Stimulated activated effector memory CD8-positive, alpha-beta T cell treated with anti-CD3 and anti-CD28 coated beads, Interleukin-12 subunit alpha, Interleukin-12 subunit beta, amount 100 ng/mL, for 72 hours (primary cell): ENCODE measurements around the gene ZNF423.

Source experiments
- ATAC-seq: fragments of 150-1000 bp; cut with Tn5 transposase; 2 replicates; pipeline ENCODE4 v1.10.0; 2021
- DNase-seq, 2 donors: peaks; one replicate each; pipeline ENCODE4 v3.0.0; 2021 to 2022; ENCODE audit warnings: low spot score in 2 of 2
- H3K27ac Mint-ChIP-seq: one replicate; pipeline ENCODE4 v1.8.0; 2022; ENCODE audit warnings: mild to moderate bottlenecking, mixed read lengths
- H3K36me3 Mint-ChIP-seq: one replicate; pipeline ENCODE4 v1.8.0; 2022; ENCODE audit warnings: mild to moderate bottlenecking, mixed read lengths
- H3K4me1 Mint-ChIP-seq: one replicate; pipeline ENCODE4 v1.8.0; 2022; ENCODE audit warnings: mixed read lengths
- H3K4me3 Mint-ChIP-seq: one replicate; pipeline ENCODE4 v1.8.0; 2022; ENCODE audit warnings: mild to moderate bottlenecking, mixed read lengths
- H3K9me3 Mint-ChIP-seq: one replicate; pipeline ENCODE4 v1.8.0; 2022; ENCODE audit warnings: mixed read lengths

ZNF423 gene

DNA sequence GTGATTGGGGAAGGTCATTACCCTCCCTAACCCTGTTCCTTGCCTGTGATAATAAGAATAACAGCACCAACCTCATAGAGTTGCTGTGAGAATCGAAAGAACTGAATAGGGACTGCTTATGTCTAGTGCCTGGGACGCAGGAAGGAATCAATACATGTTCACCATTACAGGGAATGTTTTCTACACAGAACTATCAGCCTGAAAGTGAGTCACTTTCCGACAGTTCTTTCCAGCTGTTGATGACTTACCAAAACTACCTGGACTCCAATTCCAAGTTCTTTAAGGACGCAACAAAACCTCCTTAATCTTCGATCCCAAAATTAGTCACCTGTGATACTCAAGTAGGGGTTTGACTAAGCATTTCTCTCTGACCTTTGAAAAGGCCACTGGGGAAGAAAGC, 29.4 kb downstream of the ZNF423 start:
- no peak overlapping the region for H3K4me3 Mint-ChIP-seq
- H3K27ac Mint-ChIP-seq: no peak overlapping the region
- H3K9me3 Mint-ChIP-seq: no peaks in the 10 kb centered on the region
- ATAC-seq: no peak
- no peaks in the 10 kb centered on the region for H3K36me3 Mint-ChIP-seq
- no peak for DNase-seq
- no peaks in the 10 kb centered on the region for H3K4me1 Mint-ChIP-seq

DNA sequence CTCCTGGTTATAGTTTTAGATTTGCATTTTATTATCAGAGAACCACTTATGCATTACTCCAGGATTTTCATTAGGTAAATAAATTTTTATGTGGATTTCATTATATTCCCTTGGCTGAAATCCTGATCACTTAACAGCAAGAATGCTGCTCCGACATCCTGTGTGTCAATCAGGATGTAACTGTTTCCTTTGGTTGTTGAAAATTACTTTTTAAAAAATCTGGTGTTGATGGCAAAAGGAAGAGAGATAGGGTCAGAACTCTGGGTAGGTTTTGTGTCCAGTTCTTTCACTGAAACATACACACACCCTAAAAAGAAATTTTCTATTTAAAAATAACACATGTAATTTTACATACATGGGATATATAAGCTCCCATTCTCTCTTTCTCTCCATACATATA, 30.9 kb downstream of the ZNF423 start:
- Mint-ChIP-seq H3K4me3 (no peak overlapping the region), H3K4me1 (no peaks in the 10 kb centered on the region), H3K36me3 (no peaks in the 10 kb centered on the region), H3K27ac (no peak overlapping the region), H3K9me3 (no peaks in the 10 kb centered on the region)
- ATAC-seq (no peak), DNase-seq (no peak)

DNA sequence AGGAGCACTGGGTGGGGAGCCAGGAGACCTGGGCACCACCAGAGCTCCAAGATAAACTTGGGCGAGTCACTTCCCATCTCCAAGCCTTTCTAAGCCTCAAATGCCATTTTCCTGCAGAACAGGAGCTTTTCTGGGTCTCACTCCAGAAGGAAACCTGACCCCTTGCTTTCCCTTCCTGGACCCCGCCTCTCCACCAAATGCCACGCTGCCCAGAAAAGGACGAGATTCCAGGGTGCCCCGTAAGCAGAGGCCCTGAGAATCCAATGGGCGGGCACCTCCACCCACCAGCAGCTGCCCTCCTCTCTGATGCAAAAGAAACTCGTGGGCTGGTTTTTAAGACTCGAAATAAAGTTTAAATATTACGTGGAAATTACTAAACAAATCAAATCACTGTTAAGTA, 31.3 kb downstream of the ZNF423 start:
- no peaks in the 10 kb centered on the region for H3K36me3 Mint-ChIP-seq
- no peak for ATAC-seq
- H3K9me3 Mint-ChIP-seq: no peaks in the 10 kb centered on the region
- no peak overlapping the region for H3K4me3 Mint-ChIP-seq
- DNase-seq: no peak
- H3K4me1 Mint-ChIP-seq: no peaks in the 10 kb centered on the region
- no peak overlapping the region for H3K27ac Mint-ChIP-seq

DNA sequence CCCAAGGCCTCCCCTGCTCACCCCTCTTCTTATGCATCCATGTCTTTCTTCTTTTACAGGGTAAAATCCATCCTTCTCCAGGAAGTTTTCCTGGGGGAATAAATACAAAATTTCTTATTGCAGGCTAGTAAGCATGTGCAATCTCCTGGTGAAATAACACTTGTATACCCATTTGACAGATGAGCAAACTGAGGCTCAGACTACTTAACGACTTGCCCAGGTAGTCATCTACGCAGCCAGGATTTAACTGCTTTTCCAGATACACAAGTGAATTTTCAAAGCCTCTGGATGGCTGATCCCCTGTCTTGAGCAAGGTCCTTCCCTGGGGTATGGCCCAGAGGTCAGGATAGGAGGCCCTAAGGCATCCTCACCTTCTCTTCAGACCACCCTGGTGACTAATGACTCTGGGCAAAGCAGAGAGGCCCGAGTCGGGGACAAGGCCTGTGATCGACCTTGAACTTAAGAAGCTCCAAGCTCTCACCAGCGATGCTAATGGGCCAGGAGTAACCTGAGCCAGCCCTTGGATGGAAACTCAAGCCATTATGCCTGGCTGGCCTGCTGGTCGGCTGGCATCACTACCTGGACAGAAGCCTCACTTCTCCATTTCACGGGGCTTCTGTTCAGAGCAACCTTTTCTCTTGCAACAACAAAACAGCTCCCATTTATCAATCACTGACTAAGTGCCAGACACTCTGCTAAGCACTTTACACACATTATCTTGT, 33.1 kb downstream of the ZNF423 start:
- Mint-ChIP-seq H3K9me3 (no peaks in the 10 kb centered on the region), H3K4me3 (no peak overlapping the region)

DNA sequence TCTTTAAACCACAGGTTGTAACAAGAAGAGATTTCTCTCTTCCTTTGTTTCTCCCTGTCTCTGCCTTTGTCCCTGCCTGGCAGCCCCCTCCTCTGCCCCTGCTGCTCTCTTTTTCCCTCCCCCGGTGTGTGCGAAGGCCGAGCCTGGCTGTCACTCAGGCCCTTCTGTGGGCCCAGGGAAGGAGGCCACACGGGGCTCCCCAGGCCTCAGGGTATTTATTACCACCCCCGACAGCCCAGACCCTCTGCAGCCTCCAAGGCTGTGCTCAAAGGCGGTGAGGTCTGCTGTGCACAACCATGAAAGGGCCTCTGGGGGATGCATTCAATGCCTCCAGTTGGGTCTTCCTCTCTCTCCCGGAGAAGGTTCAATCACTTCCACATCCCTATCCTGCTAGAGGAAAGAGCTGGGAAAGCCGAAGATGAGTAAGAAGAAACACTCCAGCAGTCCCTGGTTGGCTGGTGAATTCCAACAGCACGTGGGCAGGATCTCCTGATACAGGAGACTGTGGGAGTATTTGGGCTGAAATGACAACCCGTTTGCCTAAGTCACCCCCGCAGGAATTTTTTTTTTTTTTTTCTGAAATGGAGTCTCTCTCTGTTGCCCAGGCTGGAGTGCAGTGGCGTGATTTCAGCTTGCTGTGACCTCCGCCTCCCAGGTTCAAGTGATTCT, 34.2 kb downstream of the ZNF423 start:
- ATAC-seq: no peak

More for the DNA sequence above, 33.1 kb downstream of the ZNF423 start:
- ATAC-seq (no peak), DNase-seq (no peak)
- Mint-ChIP-seq H3K36me3 (no peaks in the 10 kb centered on the region), H3K27ac (no peak overlapping the region), H3K4me1 (no peaks in the 10 kb centered on the region)

DNA sequence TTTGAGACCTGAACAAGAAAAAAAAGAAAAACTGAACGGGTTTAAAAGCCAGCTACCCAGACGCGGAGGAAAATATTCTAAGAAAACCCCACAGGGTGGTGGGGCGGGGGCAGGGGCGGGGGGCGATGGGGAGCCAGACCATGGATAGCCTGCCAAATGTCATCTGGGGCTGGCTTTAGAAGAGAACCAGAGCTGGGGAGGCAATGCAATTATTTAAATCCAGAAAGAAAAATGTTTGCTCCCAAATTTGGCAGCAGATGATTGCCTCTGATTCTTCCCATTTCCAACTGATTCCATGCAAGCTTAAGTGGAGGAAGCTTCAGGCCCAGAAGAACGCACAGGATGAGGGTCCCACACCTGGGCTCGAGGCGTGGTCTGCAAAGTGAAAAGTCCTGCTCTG, 34.8 kb downstream of the ZNF423 start:
- Mint-ChIP-seq H3K27ac (no peak overlapping the region), H3K9me3 (no peaks in the 10 kb centered on the region), H3K4me1 (no peaks in the 10 kb centered on the region), H3K36me3 (no peaks in the 10 kb centered on the region), H3K4me3 (no peak overlapping the region)
- ATAC-seq (no peak), DNase-seq (no peak)

More for the DNA sequence above, 34.2 kb downstream of the ZNF423 start:
- Mint-ChIP-seq H3K36me3 (no peaks in the 10 kb centered on the region), H3K4me1 (no peaks in the 10 kb centered on the region), H3K27ac (no peak overlapping the region), H3K4me3 (no peak overlapping the region), H3K9me3 (no peaks in the 10 kb centered on the region)
- DNase-seq: no peak

DNA sequence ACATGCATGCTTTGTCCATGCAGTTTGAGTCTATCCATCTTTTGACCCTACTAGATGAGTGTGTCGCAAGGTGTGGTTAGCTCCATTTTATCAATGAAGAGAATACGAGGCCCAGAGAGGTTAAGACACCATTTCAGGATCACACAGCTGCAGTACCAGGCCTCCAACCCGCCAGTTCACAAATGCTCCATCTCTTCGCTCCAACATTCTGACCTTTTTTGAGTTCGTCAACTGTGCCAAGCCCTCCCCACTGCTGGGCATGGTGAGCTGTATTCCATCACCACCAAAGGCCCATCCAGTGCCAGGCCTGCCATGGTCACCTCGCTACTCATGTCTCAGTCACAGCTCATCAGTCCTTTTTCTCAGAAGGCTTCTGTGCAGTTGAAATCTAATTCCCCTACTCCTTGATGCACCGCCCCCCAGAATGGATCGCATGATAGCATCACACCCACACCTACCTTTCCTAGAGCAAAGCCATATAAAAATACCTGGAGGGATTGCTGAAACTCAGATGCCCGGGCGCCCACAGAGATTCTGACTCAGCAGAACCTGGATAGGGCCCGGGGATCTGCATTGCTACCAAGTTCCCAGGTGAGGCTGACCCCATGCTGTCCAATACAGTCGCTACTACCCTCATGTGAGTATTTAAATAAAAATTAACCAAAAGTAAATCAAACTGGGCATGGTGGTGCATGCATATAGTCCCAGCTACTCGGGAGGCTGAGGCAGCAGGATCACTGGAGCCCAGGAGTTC, 38.0 kb downstream of the ZNF423 start:
- no peak for DNase-seq
- no peak for ATAC-seq
- Mint-ChIP-seq H3K9me3 (no peaks in the 10 kb centered on the region), H3K4me1 (no peaks in the 10 kb centered on the region), H3K36me3 (no peaks in the 10 kb centered on the region), H3K27ac (no peak overlapping the region), H3K4me3 (no peak overlapping the region)

DNA sequence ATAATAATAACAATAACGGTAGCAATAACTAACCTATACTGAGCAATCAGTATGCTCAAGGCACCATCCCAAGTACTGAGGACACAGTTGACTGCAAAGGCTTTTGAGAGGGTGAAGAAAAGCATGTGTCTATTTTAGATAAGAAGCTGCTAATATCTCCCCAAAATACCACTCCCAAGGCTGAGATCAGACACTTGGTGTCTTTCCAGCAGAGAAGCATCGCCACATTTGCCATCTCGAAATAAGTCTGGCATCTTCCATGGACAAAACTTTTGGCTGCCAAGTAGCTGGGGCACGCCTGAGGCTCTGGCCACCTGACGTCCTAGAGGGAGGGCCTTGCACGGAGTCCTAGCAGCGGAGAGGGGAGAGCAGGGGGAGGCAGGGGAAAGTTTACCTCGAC, 39.0 kb downstream of the ZNF423 start:
- DNase-seq: no peak
- H3K4me3 Mint-ChIP-seq: no peak overlapping the region
- ATAC-seq: no peak
- no peak overlapping the region for H3K27ac Mint-ChIP-seq
- H3K4me1 Mint-ChIP-seq: no peaks in the 10 kb centered on the region
- H3K36me3 Mint-ChIP-seq: no peaks in the 10 kb centered on the region
- no peaks in the 10 kb centered on the region for H3K9me3 Mint-ChIP-seq

DNA sequence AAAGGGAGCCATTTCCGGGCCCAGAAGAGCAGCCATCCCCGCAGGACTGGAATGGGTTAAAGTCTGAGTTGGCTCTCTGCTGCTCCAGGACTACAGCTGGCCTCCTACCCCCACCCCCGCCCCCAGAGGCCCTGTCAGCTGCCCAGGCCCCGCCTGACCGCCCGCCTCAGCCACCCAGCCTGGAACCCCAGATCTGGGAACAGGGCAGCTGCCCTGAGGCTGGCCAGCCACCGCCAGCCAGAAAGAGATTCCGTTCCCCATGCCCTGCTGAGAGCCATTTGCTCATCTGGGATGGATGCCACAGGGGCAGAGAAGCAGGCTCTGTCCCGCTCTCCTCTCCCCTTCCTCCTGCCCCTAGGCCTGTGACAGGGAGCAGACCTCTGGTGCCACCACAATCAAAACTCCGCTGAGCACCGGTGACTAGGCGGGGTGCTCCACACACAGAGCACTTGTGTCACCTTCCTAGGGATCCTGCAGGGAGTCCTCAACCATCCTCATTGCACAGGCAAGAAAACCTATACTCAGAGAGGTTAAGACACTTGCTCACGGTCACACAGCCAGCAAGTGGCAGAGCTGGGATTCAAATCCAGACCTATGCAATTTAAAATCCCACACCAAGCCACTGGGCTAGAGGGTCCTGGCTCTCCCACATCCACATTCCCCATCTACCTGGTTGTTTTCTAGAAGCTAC, 44.1 kb downstream of the ZNF423 start:
- Mint-ChIP-seq H3K4me1 (no peaks in the 10 kb centered on the region), H3K9me3 (no peaks in the 10 kb centered on the region), H3K27ac (no peak overlapping the region), H3K36me3 (no peaks in the 10 kb centered on the region), H3K4me3 (no peak overlapping the region)
- DNase-seq (no peak), ATAC-seq (no peak)

DNA sequence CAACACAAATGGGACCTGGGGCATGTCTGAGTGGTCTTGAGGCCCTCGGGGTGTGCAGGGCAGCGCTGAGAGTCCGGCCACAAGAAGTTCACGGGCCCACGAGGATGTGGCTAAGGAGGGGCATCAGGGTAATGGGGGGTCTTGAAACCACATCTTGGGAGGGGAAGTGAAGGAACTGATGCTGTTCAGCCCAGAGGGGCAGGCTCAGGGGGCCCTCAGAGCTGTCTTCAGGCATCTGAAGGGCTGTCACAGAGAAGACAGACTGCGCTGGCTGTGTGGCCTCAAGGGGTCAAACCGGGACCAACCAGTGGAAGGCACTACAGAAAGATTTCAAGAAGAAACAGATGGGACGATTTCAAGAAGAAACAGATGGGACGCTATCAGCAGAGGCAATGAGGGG, 45.1 kb downstream of the ZNF423 start:
- Mint-ChIP-seq H3K36me3 (no peaks in the 10 kb centered on the region), H3K4me3 (no peak overlapping the region), H3K9me3 (no peaks in the 10 kb centered on the region), H3K27ac (no peak overlapping the region), H3K4me1 (no peaks in the 10 kb centered on the region)
- no peak for ATAC-seq
- no peak for DNase-seq

DNA sequence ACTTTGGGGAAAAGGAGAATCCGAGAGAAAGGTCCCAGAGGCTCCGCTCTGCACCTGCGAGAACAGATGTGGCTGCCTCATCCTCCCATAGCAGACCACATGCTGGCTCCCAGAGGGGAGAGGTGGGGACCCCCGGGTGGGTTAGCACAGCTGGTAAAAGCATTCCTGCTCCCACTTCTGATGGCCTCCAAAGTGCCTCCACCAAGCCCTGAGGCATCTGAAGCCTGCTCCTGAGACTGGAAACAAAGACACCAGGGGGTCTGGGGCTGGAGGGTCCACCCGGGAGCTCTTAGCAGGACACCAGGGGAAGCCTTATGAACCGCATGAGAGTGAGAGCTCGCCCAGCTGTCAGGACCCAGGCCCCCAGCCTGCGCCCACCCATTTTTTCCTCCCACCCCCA, 46.4 kb downstream of the ZNF423 start:
- DNase-seq: no peak
- no peak for ATAC-seq

DNA sequence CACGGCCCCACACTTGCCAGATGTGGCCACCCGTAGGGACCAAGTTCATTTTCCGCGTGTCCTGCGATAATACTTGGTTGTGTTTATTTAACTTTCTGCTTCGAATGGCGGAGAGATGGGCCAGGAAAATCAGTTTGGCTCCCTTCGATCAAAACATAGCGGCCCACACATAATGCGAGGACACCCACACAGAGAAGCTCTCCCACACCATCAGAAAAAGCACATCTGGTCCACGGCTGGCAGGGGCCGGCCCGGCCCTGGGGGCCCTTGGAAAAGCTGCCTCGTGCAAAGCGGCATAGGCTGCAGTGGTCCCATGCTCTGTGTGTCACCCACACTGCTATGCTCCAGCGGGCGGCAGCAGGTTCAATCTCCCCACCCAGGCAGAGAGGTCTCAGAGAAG, 46.9 kb downstream of the ZNF423 start:
- DNase-seq (no peak), ATAC-seq (no peak)
- Mint-ChIP-seq H3K9me3 (no peaks in the 10 kb centered on the region), H3K4me3 (no peak overlapping the region), H3K36me3 (no peaks in the 10 kb centered on the region), H3K27ac (no peak overlapping the region), H3K4me1 (no peaks in the 10 kb centered on the region)

More for the DNA sequence above, 46.4 kb downstream of the ZNF423 start:
- no peak overlapping the region for H3K27ac Mint-ChIP-seq
- no peaks in the 10 kb centered on the region for H3K4me1 Mint-ChIP-seq
- H3K4me3 Mint-ChIP-seq: no peak overlapping the region
- H3K36me3 Mint-ChIP-seq: no peaks in the 10 kb centered on the region
- H3K9me3 Mint-ChIP-seq: no peaks in the 10 kb centered on the region

DNA sequence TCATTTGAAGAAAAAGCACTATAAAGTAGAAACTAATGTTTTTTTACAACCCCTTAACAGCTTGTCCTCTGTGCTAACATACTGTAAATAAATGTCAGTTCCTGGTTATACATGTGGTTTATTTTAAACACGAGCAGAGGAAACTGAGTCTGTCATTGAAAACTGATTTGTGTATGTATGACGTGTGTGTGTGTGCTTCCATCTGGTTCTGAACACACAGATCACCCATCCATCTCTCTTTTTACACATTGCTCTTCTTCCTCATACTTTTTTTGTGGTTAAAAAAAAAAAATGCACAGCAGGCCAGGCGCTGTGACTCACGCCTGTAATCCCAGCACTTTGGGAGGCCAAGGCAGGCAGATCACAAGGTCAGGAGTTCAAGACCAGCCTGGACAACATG, 49.5 kb downstream of the ZNF423 start:
- Mint-ChIP-seq H3K9me3 (no peaks in the 10 kb centered on the region), H3K27ac (no peak overlapping the region)
- DNase-seq: no peak

DNA sequence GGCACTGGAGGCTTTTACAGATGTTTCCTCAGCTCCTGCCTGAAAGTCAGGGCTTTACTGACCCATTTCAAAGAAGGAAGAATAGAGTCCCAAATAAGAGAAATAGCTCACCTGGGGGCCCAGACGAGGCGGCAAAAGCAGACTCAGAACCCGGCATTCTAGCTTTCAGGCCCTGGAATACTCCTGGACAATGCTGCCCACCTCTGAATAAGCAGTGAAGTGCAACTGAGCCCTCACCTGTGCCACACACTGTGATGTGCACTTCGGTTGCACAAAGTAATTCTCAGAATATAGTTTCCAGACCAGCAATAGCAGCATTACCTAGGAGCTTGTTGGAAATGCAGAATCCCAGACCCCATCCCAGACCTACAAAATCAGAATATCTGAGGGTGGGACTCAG, 54.6 kb downstream of the ZNF423 start:
- no peaks in the 10 kb centered on the region for H3K9me3 Mint-ChIP-seq
- H3K27ac Mint-ChIP-seq: no peak overlapping the region
- DNase-seq: no peak
- ATAC-seq: no peak
- H3K4me3 Mint-ChIP-seq: no peak overlapping the region
- H3K36me3 Mint-ChIP-seq: no peaks in the 10 kb centered on the region
- no peaks in the 10 kb centered on the region for H3K4me1 Mint-ChIP-seq

More for the DNA sequence above, 49.5 kb downstream of the ZNF423 start:
- H3K36me3 Mint-ChIP-seq: no peaks in the 10 kb centered on the region
- H3K4me1 Mint-ChIP-seq: no peaks in the 10 kb centered on the region
- no peak for ATAC-seq
- no peak overlapping the region for H3K4me3 Mint-ChIP-seq

DNA sequence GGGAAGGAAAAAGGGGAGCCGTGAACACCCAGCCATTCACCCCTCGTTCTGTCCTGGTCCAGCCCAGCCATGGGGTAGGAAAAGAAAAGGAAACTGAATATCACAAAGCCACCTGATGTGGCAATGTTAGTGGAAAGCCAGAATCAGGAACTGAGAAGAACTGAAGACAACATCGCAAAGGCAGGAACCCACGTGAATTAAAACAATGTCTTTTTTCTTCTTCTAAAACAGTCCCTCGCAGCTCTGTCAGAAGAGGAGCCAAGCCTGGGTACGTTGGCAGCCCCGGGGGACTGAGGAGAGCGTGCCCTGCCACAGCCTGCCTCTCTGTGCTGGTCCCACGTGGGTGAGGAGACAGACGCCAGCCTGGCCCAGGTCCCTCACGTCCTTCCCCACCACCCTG, 55.0 kb downstream of the ZNF423 start:
- Mint-ChIP-seq H3K4me1 (no peaks in the 10 kb centered on the region), H3K9me3 (no peaks in the 10 kb centered on the region), H3K4me3 (no peak overlapping the region), H3K27ac (no peak overlapping the region), H3K36me3 (no peaks in the 10 kb centered on the region)
- DNase-seq (no peak), ATAC-seq (no peak)
